DND-41 (cell line): ENCODE measurements around the gene RHOD.

Source experiments
- EZH2 ChIP-seq: IDR thresholded peaks from 3 replicates; pipeline ENCODE4 v1.6.1; 2012; ENCODE audit warnings: borderline replicate concordance, low read depth, mild to moderate bottlenecking, moderate library complexity, low read length, inconsistent platforms; ENCODE audit not compliant: severe bottlenecking
- TF ChIP-seq, protein P1 (sequence below): IDR thresholded peaks from 2 replicates; pipeline ENCODE4 v1.5.1; 2012; ENCODE audit warnings: borderline replicate concordance, low read length, moderate library complexity, mild to moderate bottlenecking; ENCODE audit not compliant: poor library complexity, severe bottlenecking; ENCODE audit errors: extremely low read depth

DNA sequence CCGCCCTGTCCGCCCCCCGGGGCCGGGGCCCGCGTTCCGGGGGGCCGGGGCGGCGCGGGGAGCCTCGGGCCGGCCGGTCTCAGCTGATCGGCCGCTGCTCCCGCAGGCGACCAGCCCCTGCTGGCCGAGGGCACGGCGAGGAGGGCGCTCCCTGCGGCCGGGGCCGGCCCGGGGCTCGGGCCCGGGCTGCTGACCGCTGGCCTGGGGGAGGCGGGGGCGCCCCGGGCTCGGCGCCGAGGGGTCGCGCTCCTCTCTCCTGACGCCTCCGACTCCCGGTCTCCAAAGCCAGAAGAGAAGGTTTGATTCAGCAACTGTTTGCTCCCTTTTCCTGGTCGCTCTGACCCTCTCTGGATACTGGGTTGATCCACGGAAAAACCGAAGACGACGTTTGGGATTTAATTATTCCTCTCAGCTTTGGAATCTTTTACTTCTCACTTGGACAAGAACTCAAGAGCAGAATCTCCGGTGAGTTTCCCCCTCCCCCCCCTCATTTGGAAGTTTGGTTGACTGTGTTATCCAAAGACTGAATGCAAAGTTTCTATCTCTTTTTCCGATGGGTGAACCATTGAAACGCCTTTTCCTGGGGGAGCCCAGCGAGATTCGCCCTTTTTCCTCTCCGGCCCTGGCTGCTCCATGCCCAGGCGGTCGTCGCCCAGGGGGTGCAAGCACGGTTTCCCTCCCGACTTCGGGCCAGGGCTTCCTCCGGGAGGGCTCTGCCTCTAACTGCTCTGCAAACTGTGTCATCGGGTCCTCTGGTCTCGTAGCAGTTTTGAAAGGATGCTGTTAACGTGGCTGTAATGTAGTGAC, 63.1 kb downstream of the RHOD start:
- TF ChIP-seq, protein P1, sequence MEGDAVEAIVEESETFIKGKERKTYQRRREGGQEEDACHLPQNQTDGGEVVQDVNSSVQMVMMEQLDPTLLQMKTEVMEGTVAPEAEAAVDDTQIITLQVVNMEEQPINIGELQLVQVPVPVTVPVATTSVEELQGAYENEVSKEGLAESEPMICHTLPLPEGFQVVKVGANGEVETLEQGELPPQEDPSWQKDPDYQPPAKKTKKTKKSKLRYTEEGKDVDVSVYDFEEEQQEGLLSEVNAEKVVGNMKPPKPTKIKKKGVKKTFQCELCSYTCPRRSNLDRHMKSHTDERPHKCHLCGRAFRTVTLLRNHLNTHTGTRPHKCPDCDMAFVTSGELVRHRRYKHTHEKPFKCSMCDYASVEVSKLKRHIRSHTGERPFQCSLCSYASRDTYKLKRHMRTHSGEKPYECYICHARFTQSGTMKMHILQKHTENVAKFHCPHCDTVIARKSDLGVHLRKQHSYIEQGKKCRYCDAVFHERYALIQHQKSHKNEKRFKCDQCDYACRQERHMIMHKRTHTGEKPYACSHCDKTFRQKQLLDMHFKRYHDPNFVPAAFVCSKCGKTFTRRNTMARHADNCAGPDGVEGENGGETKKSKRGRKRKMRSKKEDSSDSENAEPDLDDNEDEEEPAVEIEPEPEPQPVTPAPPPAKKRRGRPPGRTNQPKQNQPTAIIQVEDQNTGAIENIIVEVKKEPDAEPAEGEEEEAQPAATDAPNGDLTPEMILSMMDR: no peak
- TF ChIP-seq EZH2: no peak
